ENCODE results near the gene PAM.
"Not testable (repeated sequence)": the region's sequence is repeated elsewhere in the genome, so short reads cannot be mapped to it uniquely, and the experiment has no call there.

PAM gene

DNA sequence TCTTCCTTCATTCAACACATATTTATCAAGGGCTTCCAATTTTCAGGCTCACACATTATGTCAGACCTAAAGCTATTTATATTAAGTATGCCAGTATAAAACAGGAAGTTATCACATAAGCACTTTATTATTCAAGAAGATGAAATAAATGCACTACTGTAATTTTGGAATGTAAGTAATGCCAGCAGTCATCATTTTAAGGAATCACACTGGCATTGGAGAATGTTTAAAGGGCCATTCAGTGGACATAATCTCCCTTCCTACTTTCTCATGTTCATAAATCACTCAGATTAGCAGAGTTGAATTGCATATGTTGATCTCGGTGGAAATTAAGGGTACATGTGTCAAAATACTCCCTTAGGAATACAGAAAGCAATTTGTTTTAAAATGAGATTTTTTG lies 200.4 kb downstream of the PAM start:
- no peak for DNase-seq

DNA sequence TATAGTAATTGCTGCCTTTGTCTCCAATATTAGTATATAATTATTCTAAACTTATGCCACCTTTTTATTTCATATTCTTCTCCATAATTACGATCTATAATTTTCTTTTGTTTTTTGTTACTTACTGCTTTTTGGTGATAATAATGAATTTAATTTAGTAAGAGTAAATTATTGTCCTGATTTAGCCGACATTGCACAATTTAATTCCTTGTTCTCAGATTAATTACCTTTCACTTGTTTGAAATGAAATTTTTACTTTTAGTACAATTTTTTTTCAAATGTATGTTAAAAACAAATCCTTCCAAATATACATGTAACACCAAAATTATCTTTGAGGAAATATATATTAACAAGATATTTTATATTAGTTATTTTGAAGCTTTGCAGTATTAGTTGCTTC lies 201.5 kb downstream of the PAM start:
- no peak for DNase-seq

- DNase-seq = no peak
Observed at GRCh38 chr5:102957141-102957540, 202.0 kb downstream of the PAM start.

- DNase-seq = no peak
Observed at GRCh38 chr5:102958481-102959011, 203.4 kb downstream of the PAM start.

- DNase-seq = no peak
Observed at GRCh38 chr5:102959055-102959454, 203.9 kb downstream of the PAM start.

DNA sequence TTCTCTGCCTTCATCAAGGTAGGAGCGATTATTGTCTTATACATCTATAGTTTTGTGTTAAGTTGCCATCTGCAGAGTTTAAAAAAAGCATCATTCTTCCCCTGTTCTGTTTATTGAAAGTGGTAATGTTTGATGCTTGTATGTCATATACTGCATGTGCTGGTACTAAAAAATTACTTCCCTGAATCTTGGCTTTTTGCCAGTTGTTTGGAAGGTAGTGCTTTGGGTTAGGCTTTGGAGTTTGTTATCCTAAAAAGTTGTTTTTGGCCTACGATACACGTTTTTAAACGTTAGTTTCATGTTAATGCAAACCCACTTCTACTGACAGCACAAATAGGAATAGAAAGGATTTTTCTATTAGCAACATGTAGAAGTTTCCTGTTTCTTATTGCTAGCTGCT lies 206.6 kb downstream of the PAM start:
- DNase-seq = no peak

DNA sequence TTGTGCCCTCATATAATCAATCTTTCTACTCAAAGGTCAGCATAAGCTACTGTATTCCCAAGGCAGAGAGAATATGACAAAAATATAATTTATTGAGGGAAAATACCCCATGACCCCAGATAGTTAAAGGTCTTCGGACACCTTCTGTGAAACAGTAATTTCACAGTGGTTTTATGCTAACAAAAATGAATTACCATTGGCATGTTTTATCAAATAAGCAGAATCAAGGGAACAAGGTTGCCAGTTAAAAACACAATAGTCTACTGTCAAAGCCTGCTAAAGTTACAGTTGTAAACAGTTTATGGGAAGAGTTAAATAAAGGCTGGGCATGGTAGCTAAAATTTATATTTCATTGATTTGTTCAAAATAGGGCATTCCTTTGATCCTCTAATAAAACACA lies 210.5 kb downstream of the PAM start:
- DNase-seq = no peak

DNA sequence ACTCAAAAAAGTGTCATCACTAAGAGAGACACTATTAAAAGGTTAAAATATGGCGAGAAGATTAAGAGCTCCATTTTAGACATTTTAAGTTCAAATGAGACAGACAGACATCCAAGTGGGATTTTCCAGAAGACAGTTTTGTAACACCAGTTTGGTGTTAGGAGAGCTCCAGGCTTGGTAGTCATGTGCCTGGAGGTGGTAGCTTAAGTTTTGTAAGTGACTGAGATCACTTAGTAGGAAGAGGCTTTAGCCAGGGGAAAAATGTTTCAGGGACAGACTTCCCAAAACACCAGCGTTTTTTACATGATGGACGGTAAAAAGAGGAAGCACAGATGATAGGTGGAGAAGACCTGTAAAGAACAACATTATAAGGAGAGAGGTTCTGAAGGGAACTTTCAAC lies 214.5 kb downstream of the PAM start:
- DNase-seq = no peak

DNA sequence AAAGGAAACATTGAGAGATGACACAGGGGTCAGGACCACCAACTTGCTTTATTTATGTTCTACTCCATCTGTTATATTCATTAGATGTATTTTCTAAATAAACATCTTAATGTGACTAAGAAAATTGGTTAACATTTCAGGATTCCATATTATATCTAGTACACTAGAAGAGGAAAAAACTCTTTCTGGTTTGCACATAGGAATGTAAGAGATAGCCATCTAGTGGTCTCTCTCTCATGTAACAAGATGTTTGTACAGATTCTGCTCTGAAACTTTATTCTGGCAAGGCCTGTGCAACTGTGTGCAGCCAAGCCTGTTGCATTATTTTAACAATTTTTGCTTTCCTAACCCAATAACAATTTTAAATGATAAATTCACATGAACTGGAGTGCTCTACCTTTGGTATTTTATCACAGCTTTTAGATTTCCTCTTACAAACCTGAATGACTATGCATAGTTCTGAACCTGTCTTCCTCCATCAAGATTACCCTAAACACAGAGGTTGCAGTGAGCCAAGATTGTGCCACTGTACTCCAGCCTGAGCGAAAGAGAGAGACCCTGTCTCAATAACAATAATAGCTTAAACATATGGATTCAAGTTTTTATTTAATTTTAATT lies 216.7 kb downstream of the PAM start:
- no peak for DNase-seq

DNA sequence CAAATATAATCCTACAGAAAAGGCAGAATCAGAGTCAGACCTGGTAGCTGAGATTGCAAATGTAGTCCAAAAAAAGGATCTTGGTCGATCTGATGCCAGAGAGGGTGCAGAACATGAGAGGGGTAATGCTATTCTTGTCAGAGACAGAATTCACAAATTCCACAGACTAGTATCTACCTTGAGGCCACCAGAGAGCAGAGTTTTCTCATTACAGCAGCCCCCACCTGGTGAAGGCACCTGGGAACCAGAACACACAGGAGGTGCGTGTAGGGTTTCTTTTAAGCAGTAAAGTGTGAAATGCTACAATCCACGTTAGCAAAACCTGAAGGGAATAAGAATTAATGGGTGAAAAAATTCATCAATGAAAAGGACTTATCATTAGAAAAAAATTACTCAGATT lies 219.1 kb downstream of the PAM start:
- DNase-seq = no peak

- DNase-seq = no peak
Observed at GRCh38 chr5:102975045-102975444, 219.9 kb downstream of the PAM start.

DNA sequence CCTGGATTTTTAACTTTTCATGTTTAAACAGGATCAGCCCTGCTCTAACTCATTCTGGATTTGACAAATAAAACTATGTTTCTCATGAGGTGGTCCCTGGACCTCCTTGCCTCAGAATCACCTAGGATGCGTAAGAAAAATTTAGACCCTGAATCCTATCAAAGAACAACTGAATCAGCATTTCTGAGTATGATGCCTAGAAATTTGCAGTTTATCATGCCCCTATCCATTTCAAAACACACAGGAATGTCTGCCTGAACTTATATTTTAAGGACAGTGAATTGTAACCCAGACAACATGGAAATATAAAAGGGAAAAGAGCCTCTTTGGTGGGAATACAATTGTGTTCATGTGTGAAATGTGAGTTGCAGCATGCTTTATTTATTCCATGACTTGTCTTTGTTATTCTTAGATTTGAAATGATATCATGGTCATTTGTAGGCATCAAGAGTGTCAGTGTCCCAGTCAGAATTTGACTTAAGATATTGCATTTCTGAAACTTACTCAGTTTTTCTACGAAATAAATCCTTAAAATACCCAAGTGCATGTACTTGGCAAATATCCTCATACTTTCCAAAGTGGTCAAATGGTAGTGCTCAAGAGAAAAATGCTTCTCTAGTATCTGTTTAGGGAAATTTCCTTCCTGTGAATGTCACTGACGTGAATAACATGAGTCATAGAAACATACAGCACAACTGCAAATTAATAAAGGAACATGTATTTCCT lies 220.5 kb downstream of the PAM start:
- DNase-seq = no peak

GRCh38 chr5:102981957-102982635 lies 227.0 kb downstream of the PAM start:
- DNase-seq = no peak

DNA sequence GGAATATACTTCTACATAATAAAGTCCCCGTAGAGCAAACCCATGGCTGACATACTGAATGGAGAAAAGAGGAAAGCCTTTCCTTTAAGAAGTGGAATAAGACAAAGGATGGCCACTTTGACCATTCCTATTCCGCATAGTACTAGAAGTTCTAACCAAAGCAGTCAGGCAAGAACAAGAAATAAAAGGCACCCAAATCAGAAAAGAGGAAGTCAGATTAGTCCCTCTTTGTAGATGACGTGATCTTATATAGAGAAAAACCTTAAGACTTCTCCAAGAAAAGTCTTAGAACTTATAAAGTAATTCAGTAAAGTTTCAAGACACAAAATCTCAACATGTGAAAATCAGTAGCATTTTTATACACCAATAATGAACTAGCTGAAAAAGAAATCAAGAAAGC lies 231.0 kb downstream of the PAM start:
- DNase-seq = no peak

DNA sequence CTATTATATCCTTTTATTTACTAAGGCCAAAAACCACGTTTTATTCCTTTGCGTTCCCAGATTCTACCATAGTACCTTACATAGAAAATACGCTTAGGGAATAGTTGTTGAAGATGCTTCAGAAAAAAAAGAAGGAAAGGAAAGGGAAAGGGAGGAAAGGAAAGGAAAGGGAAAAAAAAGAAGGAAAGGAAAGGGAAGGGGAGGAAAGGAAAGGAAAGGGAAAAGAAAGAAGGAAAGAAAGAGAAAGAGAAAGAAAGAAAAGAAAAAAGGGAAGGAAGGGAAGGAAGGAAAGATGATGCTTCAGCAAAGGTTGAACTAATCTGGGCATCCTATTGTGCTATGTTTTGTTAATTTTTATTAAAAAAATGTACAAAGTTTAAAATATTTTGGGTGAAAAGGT lies 233.4 kb downstream of the PAM start:
- no peak for DNase-seq

DNA sequence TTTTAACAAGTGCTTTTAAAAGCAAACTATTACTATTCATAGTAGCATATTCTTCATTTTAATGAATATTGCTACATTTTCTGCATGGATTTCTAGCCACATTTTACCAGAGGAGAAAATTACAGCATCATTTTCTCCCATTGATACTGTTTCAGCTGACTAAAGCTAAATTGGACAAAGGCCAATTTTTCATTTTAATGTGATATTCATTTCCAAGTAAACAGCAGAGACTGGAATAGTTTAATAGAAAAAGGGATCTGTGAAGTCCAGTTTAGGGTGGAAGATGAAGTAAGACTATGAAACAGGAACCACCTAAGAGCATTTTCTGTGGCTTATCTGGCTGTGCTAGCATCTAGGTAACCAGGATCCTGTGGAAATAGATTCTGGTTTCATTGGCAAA lies 236.7 kb downstream of the PAM start:
- no peak for DNase-seq

DNA sequence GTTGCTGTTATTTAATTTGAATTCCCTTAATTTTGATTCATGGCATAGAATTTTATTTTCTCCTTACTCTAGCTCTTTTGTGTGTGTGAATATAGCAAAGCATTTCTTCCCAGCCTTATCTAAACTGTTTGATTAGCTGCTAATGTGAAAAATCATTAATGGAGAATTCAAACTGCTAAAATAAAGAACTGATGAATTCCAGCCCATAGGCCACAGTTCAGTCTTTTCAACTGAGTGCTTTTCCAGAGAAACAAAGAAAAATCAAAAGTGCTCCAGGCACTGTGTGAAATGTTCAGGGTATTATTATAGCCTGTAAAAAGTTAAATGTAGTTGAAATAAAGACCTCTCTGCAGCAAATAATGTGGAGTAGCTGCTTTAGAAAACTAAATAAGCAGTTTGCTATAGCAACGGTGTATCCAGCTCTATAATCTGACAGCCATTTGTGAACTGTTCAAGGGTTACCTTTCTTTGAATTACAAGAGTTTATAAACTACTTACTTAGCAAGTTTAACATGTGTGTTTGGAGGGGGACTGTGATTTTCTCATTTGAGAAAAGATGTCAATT lies 241.0 kb downstream of the PAM start:
- DNase-seq = no peak

DNA sequence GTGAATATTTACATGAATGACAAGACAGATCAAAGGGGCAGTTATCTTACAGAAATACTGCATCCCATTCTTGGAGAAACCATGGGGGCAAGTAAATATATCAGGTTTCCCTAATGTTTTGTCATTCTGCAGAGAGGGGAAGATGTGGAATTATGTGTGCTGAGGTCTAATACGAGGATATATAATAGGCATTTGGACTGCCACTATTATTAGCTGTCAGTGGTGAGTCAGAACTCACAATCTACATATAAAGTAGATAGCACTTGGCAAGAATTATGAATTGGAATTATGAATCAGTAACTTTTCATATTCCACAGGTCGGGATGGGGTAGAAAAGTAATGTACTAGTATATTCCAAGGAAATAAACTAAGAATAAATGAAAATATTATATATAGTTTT lies 243.1 kb downstream of the PAM start:
- DNase-seq = no peak

DNA sequence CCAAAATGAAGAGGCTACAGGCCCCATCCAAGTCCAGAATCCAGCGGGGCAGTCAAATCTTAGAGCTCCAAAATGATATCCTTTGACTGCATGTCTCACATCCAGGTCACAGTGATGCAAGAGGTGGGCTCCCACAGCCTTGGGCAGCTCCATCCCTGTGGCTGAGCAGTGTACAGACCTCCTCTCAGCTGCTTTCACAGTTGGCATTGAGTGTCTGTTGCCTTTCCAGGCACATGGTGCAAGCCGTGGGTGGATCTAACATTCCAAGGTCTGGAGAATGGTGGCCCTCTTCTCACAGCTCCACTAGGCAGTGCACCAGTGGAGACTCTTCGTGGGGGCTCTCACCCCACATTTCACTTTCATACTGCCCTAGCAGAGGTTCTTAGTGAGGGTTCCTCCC lies 244.1 kb downstream of the PAM start:
- DNase-seq = no peak

DNA sequence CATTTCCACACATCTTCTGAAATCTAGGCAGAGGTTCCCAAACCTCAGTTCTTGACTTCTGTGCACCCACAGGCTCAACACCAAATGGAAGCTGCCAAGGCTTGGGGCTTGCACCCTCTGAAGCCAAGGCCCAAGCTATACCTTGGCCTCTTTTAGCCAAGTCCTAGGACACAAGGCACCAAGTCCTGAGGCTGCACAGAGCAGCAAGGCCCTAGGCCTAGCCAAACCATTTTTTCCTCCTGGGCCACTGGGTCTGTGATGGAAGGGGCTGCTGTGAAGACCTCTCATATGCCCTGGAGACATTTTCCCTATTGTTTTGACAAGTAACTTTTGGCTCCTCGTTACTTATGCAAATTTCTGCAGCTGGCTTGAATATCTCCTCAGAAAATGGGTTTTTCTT lies 244.5 kb downstream of the PAM start:
- DNase-seq = not testable (repeated sequence)

DNA sequence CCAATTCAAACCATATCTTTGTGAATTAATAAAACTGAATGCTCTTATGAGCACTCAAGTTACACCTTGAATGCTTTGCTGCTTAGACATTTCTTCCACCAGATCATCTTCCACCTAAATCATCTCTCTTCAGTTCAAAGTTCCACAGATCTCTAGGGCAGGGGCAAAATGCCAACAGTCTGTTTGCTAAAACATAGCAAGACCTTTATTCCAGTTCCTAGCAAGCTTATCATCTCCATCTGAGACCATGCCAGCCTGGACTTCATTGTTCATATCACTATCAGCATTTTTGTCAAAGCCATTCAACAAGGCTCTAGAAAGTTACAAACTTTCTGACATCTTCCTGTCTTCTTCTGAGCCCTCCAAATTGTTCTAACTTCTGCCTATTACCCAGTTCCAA lies 245.0 kb downstream of the PAM start:
- no peak for DNase-seq

DNA sequence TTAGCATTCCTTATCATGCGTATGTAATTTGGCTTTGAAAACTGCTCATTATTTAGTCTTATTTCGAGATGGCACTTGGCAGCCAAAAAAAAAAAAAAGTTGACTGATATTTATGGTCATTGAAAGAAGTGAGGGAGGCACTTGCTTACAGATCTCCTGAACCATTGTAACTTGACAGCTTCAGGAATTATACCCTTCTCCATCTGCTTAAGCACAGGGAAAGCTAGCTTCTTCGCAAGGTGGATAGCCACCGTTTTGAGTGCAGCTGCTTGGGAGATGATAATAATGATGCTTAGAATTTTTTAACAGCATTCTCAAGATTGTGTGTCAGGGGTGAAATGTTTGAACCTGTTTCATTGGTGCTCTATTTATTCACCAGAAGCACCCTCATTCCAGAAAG lies 248.8 kb downstream of the PAM start:
- no peak for DNase-seq

DNA sequence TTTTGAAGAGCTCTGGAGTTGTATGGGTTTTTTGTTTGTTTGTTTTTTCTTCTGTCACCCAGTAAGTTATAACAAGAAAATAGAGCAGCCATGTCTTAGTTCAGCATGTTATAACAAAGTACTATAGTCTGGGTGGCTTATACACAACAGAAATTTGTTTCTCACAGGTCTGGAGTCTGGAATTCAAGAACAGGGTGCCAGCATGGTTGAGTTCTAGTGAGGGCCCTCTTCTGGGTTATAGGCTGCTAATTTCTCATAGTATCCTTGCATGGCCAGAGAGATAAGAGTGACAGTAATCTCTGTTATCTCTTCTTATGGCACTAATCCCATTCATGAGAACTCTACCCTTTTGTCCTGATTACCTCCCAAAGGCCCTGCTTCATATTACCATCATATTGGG lies 250.2 kb downstream of the PAM start:
- DNase-seq = no peak

- DNase-seq = no peak
Observed at GRCh38 chr5:103006921-103007320, 251.8 kb downstream of the PAM start.
